IMR-90 (cell line): ENCODE measurements around the gene SCN8A. TPM values are rescaled to one million over a fixed set of nuclear protein-coding genes. Genes with fewer than 3 reads are reported as not detected.
A peak's percentile ranks its signal among the peaks of the same experiment; 100 is the strongest.

Experiments
- ATAC-seq: fragments of 200-7000 bp; cut with Tn5 transposase; 2 replicates; pipeline ENCODE4 v1.9.1; 2020; ENCODE audit warnings: low read depth, mild to moderate bottlenecking, moderate library complexity
- BruUV-seq: library from RNA; stranded (reverse); fragments of 400-500 nt; replicated peaks from 2 replicates; lab custom pipeline; 2021; lab: Mats Ljungman, UMichigan
- CTCF ChIA-PET: fragments of 300-600 bp; formaldehyde crosslinking; extraction: SDS; loops from one replicate; lab custom pipeline; 2021; ENCODE audit warnings: antibody characterized with exemption; lab: Yijun Ruan, JAX
- POLR2A ChIA-PET: fragments of 300-600 bp; sonication (Branson Sonifier 250); formaldehyde crosslinking; loops from one replicate; lab custom pipeline; 2022; ENCODE audit warnings: antibody characterized with exemption; ENCODE audit not compliant: unreplicated experiment; lab: Charles Lee
- DNase-seq: peaks from one replicate; pipeline ENCODE4 v3.0.0; 2013
- H2AFZ ChIP-seq: replicated peaks from 2 replicates; pipeline ENCODE3; 2013; ENCODE audit warnings: low read length, mild to moderate bottlenecking; ENCODE audit not compliant: poor library complexity
- H2AK5ac ChIP-seq: 2 replicates; pipeline ENCODE4 v1.6.1; 2013; ENCODE audit warnings: low read depth, low read length, inconsistent platforms
- H2AK9ac ChIP-seq: replicated peaks from 2 replicates; pipeline ENCODE3; 2013; ENCODE audit warnings: mild to moderate bottlenecking, low read depth, low read length, moderate library complexity; ENCODE audit not compliant: poor library complexity
- H2BK120ac ChIP-seq: 2 replicates; pipeline ENCODE4 v1.6.1; 2013; ENCODE audit warnings: low read depth, low read length, inconsistent platforms
- H2BK15ac ChIP-seq: 3 replicates; pipeline ENCODE4 v1.6.1; 2013; ENCODE audit warnings: low read depth, low read length, inconsistent platforms
- H2BK20ac ChIP-seq: 2 replicates; pipeline ENCODE4 v1.6.1; 2013; ENCODE audit warnings: low read depth, mild to moderate bottlenecking, inconsistent platforms, low read length, moderate library complexity
- H2BK5ac ChIP-seq: 2 replicates; pipeline ENCODE4 v1.6.1; 2013; ENCODE audit warnings: mild to moderate bottlenecking, low read depth, low read length, inconsistent platforms; ENCODE audit not compliant: poor library complexity, severe bottlenecking
- H3K14ac ChIP-seq: replicated peaks from 2 replicates; pipeline ENCODE4 v1.6.1; 2013; ENCODE audit warnings: low read depth, low read length, inconsistent platforms
- H3K18ac ChIP-seq: 2 replicates; pipeline ENCODE4 v1.6.1; 2013; ENCODE audit warnings: low read depth, low read length, control low read depth
- H3K23ac ChIP-seq: 2 replicates; pipeline ENCODE4 v1.6.1; 2013; ENCODE audit warnings: low read depth, low read length, inconsistent platforms
- H3K27ac ChIP-seq: 2 replicates; pipeline ENCODE4 v1.5.1; 2013; ENCODE audit warnings: mild to moderate bottlenecking, control low read depth, low read length; ENCODE audit not compliant: insufficient read depth
- H3K27me3 ChIP-seq: 2 replicates; pipeline ENCODE4 v1.6.1; 2013; ENCODE audit warnings: low read length; ENCODE audit not compliant: control insufficient read depth, insufficient read depth
- H3K36me3 ChIP-seq: 2 replicates; pipeline ENCODE4 v1.6.1; 2013; ENCODE audit warnings: low read length, mixed read lengths; ENCODE audit not compliant: control insufficient read depth, insufficient read depth
- H3K4ac ChIP-seq: 2 replicates; pipeline ENCODE4 v1.6.1; 2013; ENCODE audit warnings: low read depth, low read length, inconsistent platforms
- H3K4me1 ChIP-seq: 2 replicates; pipeline ENCODE4 v1.6.1; 2013; ENCODE audit warnings: low read length, mixed read lengths; ENCODE audit not compliant: control insufficient read depth, insufficient read depth
- H3K4me2 ChIP-seq: 2 replicates; pipeline ENCODE4 v1.6.1; 2013; ENCODE audit warnings: low read depth, mild to moderate bottlenecking, control low read depth, low read length, moderate library complexity
- H3K4me3 ChIP-seq: 2 replicates; pipeline ENCODE4 v1.5.1; 2013; ENCODE audit warnings: low read depth, mild to moderate bottlenecking, control low read depth, low read length, moderate library complexity; ENCODE audit not compliant: insufficient read depth
- H3K56ac ChIP-seq: 2 replicates; pipeline ENCODE4 v1.6.1; 2013; ENCODE audit warnings: low read length, inconsistent platforms; ENCODE audit not compliant: insufficient read depth; ENCODE audit errors: extremely low read depth
- H3K79me1 ChIP-seq, 2 experiments: 2 replicates each; pipeline ENCODE4 v1.6.1; 2013; ENCODE audit warnings: low read length in 2 of 2, inconsistent platforms in 1 of 2, low read depth in 1 of 2
- H3K9ac ChIP-seq: 2 replicates; pipeline ENCODE4 v1.6.1; 2013; ENCODE audit warnings: low read depth, low read length, control low read depth
- H3K9me1 ChIP-seq: 2 replicates; pipeline ENCODE4 v1.6.1; 2013; ENCODE audit warnings: low read length, inconsistent platforms; ENCODE audit not compliant: insufficient read depth
- H3K9me3 ChIP-seq: 2 replicates; pipeline ENCODE4 v1.6.1; 2013; ENCODE audit warnings: low read length; ENCODE audit not compliant: control insufficient read depth, insufficient read depth
- H4K20me1 ChIP-seq: 2 replicates; pipeline ENCODE4 v1.6.1; 2013; ENCODE audit warnings: low read length, inconsistent platforms; ENCODE audit not compliant: insufficient read depth
- H4K5ac ChIP-seq: 2 replicates; pipeline ENCODE4 v1.6.1; 2013; ENCODE audit warnings: mild to moderate bottlenecking, low read depth, low read length, control low read depth
- H4K8ac ChIP-seq, 2 experiments: 2 replicates each; pipeline ENCODE4 v1.6.1; 2013; ENCODE audit warnings: low read depth in 2 of 2, low read length in 2 of 2, control low read depth in 1 of 2, inconsistent platforms in 1 of 2
- H4K91ac ChIP-seq: 2 replicates; pipeline ENCODE4 v1.6.1; 2013; ENCODE audit warnings: low read depth, low read length, inconsistent platforms; ENCODE audit not compliant: insufficient read depth
- CEBPB ChIP-seq: IDR thresholded peaks from 2 replicates; pipeline ENCODE4 v1.6.1; 2012; ENCODE audit warnings: low read depth, low read length, improper control_type of control experiment
- CHD1 ChIP-seq: IDR thresholded peaks from 2 replicates; pipeline ENCODE4 v1.6.1; 2012; ENCODE audit warnings: low read depth, low read length, improper control_type of control experiment
- FOS ChIP-seq: fragments of 150-350 bp; IDR thresholded peaks from 2 replicates; pipeline ENCODE4 v1.6.1; 2016; ENCODE audit warnings: low read depth, low read length
- MAZ ChIP-seq: IDR thresholded peaks from 2 replicates; pipeline ENCODE4 v1.6.1; 2012; ENCODE audit warnings: low read depth, mild to moderate bottlenecking, low read length, improper control_type of control experiment, moderate library complexity, borderline replicate concordance
- MXI1 ChIP-seq: IDR thresholded peaks from 2 replicates; pipeline ENCODE4 v1.6.1; 2012; ENCODE audit warnings: low read depth, mild to moderate bottlenecking, low read length, moderate library complexity, borderline replicate concordance
- NFE2L2 ChIP-seq: fragments of 150-350 bp; IDR thresholded peaks from 2 replicates; pipeline ENCODE4 v1.6.1; 2016; ENCODE audit warnings: low read depth, mild to moderate bottlenecking, low read length
- POLR2A ChIP-seq: IDR thresholded peaks from 2 replicates; pipeline ENCODE4 v1.6.1; 2012; ENCODE audit warnings: mild to moderate bottlenecking, low read depth, low read length
- RAD21 ChIP-seq: IDR thresholded peaks from 2 replicates; pipeline ENCODE4 v1.6.1; 2012; ENCODE audit warnings: low read length, improper control_type of control experiment
- RCOR1 ChIP-seq: IDR thresholded peaks from 2 replicates; pipeline ENCODE4 v1.6.1; 2012; ENCODE audit warnings: mild to moderate bottlenecking, low read length, improper control_type of control experiment; ENCODE audit not compliant: insufficient replicate concordance
- SMC3 ChIP-seq: fragments of 150-350 bp; IDR thresholded peaks from 2 replicates; pipeline ENCODE4 v1.6.1; 2016; ENCODE audit warnings: low read depth, mild to moderate bottlenecking, antibody characterized with exemption, low read length, moderate library complexity
- USF2 ChIP-seq: fragments of 150-350 bp; IDR thresholded peaks from 2 replicates; pipeline ENCODE4 v1.6.1; 2017; ENCODE audit warnings: mild to moderate bottlenecking, antibody characterized with exemption, low read length, low read depth
- WGBS, 2 experiments: methylation state at CpG; one replicate each; pipeline versions ENCODE4 v1.1.5 to v1.1.7; 2013; ENCODE audit warnings: missing lambda C conversion rate in 2 of 2; ENCODE audit not compliant: insufficient read length in 1 of 2; ENCODE audit errors: extremely low coverage in 2 of 2; 5-methylcytosine and 5-hydroxymethylcytosine counted together
- dilution Hi-C: fragments of 300-500 bp; cut with HindIII; formaldehyde crosslinking; loops from one replicate; pipeline ENCODE4 v1.14.3; 2018; ENCODE audit warnings: low sequenced_read_pairs; ENCODE audit not compliant: unreplicated experiment
- in situ Hi-C: fragments of 300-500 bp; cut with MboI; formaldehyde crosslinking; loops from 3 replicates; pipeline ENCODE4 v1.14.3; 2019; ENCODE audit warnings: low sequenced_read_pairs, inconsistent platforms, mixed read lengths
- intact Hi-C: fragments of 100-400 bp; cut with micrococcal nuclease; formaldehyde crosslinking; loops from 2 replicates; pipeline ENCODE4 v1.10.0; 2022
- polyA plus RNA-seq, 3 experiments: library from polyadenylated mRNA; depleted of rRNA; stranded (reverse); fragments of >200 nt; gene quantifications; 2 replicates each; pipeline ENCODE4 v1.2.3, GENCODE V29; 2012; ENCODE audit warnings: low replicate concordance in 1 of 3
- total RNA-seq: library from RNA; depleted of rRNA; stranded (reverse); fragments of >200 nt; gene quantifications from 2 replicates; pipeline ENCODE4 v1.2.3, GENCODE V29; 2012

SCN8A gene
- total and polyA plus RNA-seq, 2 of the 4 experiments (the other 2 are of a cell fraction) = 6.9 to 19.7 TPM

- Histone ChIP-seq H3K9ac (no peak within 1 kb of the TSS; the same call in 1 of the 2 replicates), H2BK20ac (no peak within 1 kb of the TSS), H4K5ac (no peak within 1 kb of the TSS), H3K27me3 (peaks cover 62% of the 10 kb centered on the region), H4K91ac (no peak within 1 kb of the TSS), H2AK9ac (peak within 1 kb of the TSS; percentile 61), H3K4me3 (peak within 1 kb of the TSS; percentile 50), H2AK5ac (no peak within 1 kb of the TSS; the same call in 1 of the 2 replicates), H3K56ac (no peak within 1 kb of the TSS), H3K4me1 (no peaks in the 10 kb centered on the region), H2BK120ac (no peak within 1 kb of the TSS), H4K20me1 (no peaks in the 10 kb centered on the region), H3K79me1 (no peaks in the 10 kb centered on the region), H3K23ac (no peak within 1 kb of the TSS), H3K27ac (no peak within 1 kb of the TSS), H3K14ac (no peak within 1 kb of the TSS), H3K4ac (no peak within 1 kb of the TSS), H3K4me2 (peak within 1 kb of the TSS; percentile 29; the same call in 1 of the 2 replicates), H3K9me1 (peaks cover 3% of the 10 kb centered on the region; the same call in 1 of the 2 replicates), H3K9me3 (no peaks in the 10 kb centered on the region), H2BK15ac (no peak within 1 kb of the TSS), H4K8ac (peak within 1 kb of the TSS in 1 of 2 experiments; percentile 42; a peak in 1 of 4 replicates), H3K18ac (no peak within 1 kb of the TSS), H2AFZ (peak within 1 kb of the TSS; percentile 93), H3K36me3 (no peaks in the 10 kb centered on the region), H2BK5ac (no peak within 1 kb of the TSS)
- no TSS peak for BruUV-seq
- ATAC-seq = peak; percentile 31
- in situ Hi-C loops (no loop called here), intact Hi-C loops (no loop called here), dilution Hi-C loops (no loop called here)
- TF ChIP-seq FOS (no peak), RCOR1 (no peak), CHD1 (no peak), RAD21 (no peak), MXI1 (no peak), USF2 (no peak), NFE2L2 (no peak), MAZ (no peak), SMC3 (no peak), POLR2A (no peak), CEBPB (no peak)
- 5% methylated on average over 8 of the region's 51 CpGs; no CpG with 5 or more reads in 1 of the 2 experiments for WGBS, 2 experiments
- CTCF ChIA-PET = no interaction called here
- POLR2A ChIA-PET = no interaction called here
- no peak for DNase-seq
Measured at GRCh38 chr12:51848326-51848727, 257.3 kb downstream of the SCN8A start, which contains the start of gene FIGNL2. Gene FIGNL2 (minus strand): TSS chr12:51848718. CDS start chr12:51822413, 26,305 bp downstream.
